ENCODE measurements around the gene HOXA10.

HOXA10 gene

DNA sequence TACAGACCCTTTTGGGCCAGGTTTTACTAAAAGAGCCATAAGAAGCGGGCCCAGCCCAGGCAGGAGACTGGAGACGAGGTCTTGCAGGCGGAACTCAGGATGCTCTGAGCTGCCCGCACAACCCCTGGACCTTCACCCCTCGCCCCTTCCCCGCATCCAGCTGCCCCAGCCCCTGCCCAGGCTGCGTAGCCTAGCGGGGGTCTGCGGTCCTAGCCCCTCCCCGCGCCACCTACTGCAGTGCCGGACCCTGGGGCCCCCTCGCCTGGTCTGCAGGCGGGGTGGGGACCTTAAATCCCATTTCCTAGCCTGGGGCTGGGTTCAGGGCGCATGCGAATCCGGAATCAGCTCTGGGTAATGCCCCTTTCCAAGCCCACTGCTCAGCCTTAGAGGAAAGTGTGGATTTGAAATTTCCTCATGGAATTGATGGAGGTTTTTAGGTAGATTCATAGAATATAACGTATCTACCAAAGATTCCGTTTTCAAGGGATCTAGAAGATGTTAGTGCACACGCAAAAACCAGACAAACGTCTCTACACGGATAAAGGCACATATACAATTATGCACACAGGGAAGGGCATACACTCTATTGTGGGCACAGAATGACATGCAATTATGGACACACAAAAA lies 21.2 kb downstream of the HOXA10 start:
- no peak overlapping the region for H3K4me2 ChIP-seq (ENCODE audit: low read length)
- no peaks in the 10 kb centered on the region for H3K36me3 ChIP-seq (replicated peaks; ENCODE audit: low read depth, low read length)
- H3K9ac ChIP-seq (ENCODE audit: low read length), result no peak overlapping the region
- TF ChIP-seq EZH2phosphoT487 (IDR thresholded peaks at IDR 0.05; ENCODE audit: low read depth), result no peak
- TF ChIP-seq, protein P1, sequence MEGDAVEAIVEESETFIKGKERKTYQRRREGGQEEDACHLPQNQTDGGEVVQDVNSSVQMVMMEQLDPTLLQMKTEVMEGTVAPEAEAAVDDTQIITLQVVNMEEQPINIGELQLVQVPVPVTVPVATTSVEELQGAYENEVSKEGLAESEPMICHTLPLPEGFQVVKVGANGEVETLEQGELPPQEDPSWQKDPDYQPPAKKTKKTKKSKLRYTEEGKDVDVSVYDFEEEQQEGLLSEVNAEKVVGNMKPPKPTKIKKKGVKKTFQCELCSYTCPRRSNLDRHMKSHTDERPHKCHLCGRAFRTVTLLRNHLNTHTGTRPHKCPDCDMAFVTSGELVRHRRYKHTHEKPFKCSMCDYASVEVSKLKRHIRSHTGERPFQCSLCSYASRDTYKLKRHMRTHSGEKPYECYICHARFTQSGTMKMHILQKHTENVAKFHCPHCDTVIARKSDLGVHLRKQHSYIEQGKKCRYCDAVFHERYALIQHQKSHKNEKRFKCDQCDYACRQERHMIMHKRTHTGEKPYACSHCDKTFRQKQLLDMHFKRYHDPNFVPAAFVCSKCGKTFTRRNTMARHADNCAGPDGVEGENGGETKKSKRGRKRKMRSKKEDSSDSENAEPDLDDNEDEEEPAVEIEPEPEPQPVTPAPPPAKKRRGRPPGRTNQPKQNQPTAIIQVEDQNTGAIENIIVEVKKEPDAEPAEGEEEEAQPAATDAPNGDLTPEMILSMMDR (IDR thresholded peaks at IDR 0.05; ENCODE audit: low read depth, low read length), result no peak
- H3K4me3 ChIP-seq (ENCODE audit: low read length), result no peak overlapping the region
- no peaks in the 10 kb centered on the region for H4K20me1 ChIP-seq (ENCODE audit: insufficient read depth, low read length)
- no peaks in the 10 kb centered on the region for H3K27me3 ChIP-seq (ENCODE audit: low read depth, low read length)
- H3K4me1 ChIP-seq (ENCODE audit: low read length), result peaks cover 10% of the 10 kb centered on the region; the same call in 1 of the 2 replicates
- no peak overlapping the region for H2AFZ ChIP-seq (ENCODE audit: low read depth, low read length)
- H3K27ac ChIP-seq (ENCODE audit: low read length), result no peak overlapping the region
- H3K79me2 ChIP-seq (ENCODE audit: low read length), result peaks cover 12% of the 10 kb centered on the region
- H3K9me3 ChIP-seq (ENCODE audit: insufficient read depth, low read length), result no peaks in the 10 kb centered on the region

GRCh38 chr7:27151931-27152815 lies 21.9 kb downstream of the HOXA10 start, which contains the start of gene HOXA3:
Gene HOXA3, minus strand, starts transcription at chr7:27152583. Its CDS starts 41,943 bp downstream, at chr7:27110640.
- Histone ChIP-seq H3K9me3 (ENCODE audit: insufficient read depth, low read length) (no peaks in the 10 kb centered on the region), H3K4me2 (ENCODE audit: low read length) (peak within 1 kb of the TSS; percentile 97), H3K4me1 (ENCODE audit: low read length) (peaks cover 10% of the 10 kb centered on the region; the same call in 1 of the 2 replicates), H4K20me1 (ENCODE audit: insufficient read depth, low read length) (no peaks in the 10 kb centered on the region), H3K36me3 (replicated peaks; ENCODE audit: low read depth, low read length) (no peaks in the 10 kb centered on the region), H2AFZ (ENCODE audit: low read depth, low read length) (peak within 1 kb of the TSS; percentile 89), H3K27ac (ENCODE audit: low read length) (no peak within 1 kb of the TSS), H3K4me3 (ENCODE audit: low read length) (peak within 1 kb of the TSS; percentile 83), H3K27me3 (ENCODE audit: low read depth, low read length) (no peaks in the 10 kb centered on the region), H3K79me2 (ENCODE audit: low read length) (peaks cover 12% of the 10 kb centered on the region), H3K9ac (ENCODE audit: low read length) (peak within 1 kb of the TSS; percentile 68)
- TF ChIP-seq EZH2phosphoT487 (IDR thresholded peaks at IDR 0.05; ENCODE audit: low read depth), result no peak
- TF ChIP-seq, protein P1 (IDR thresholded peaks at IDR 0.05; ENCODE audit: low read depth, low read length), result no peak

DNA sequence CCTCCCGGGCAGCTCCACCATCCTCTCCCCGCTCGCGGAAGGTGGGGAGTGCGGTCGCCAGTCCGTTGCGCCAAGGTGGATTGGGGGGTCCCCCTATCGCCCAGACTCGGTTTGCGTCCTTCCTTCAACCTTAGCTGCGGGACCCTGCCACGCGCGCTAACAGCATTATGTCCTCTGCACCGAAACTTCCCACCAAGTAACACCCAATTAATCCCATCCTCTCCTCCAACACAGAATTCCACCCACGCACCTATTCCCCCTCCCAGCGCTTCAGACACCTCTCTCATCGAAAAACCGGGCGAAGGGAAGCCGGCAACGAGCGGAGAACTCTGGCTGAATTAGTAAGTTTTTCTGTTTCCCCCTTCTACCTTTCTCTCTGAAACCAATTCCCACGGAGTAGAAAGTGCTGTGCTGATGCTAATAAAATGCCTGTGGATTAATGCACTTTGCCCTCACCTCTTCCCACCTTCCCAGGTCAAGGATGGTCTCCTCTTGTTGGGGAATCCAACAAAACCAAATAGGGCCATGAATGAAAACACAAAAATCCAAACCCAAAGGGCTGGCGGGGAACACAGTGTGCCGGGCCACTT lies 22.7 kb downstream of the HOXA10 start:
- Histone ChIP-seq H3K27ac (ENCODE audit: low read length) (no peak overlapping the region), H3K36me3 (replicated peaks; ENCODE audit: low read depth, low read length) (no peaks in the 10 kb centered on the region), H3K79me2 (ENCODE audit: low read length) (peaks cover 12% of the 10 kb centered on the region), H3K27me3 (ENCODE audit: low read depth, low read length) (no peaks in the 10 kb centered on the region), H3K4me2 (ENCODE audit: low read length) (peak overlapping the region; percentile 97), H2AFZ (ENCODE audit: low read depth, low read length) (peak overlapping the region; percentile 89), H3K4me1 (ENCODE audit: low read length) (peaks cover 10% of the 10 kb centered on the region; the same call in 1 of the 2 replicates), H4K20me1 (ENCODE audit: insufficient read depth, low read length) (no peaks in the 10 kb centered on the region), H3K9me3 (ENCODE audit: insufficient read depth, low read length) (no peaks in the 10 kb centered on the region), H3K9ac (ENCODE audit: low read length) (peak overlapping the region; percentile 68), H3K4me3 (ENCODE audit: low read length) (peak overlapping the region; percentile 83)
- TF ChIP-seq EZH2phosphoT487 (IDR thresholded peaks at IDR 0.05; ENCODE audit: low read depth), result no peak
- TF ChIP-seq, protein P1 (IDR thresholded peaks at IDR 0.05; ENCODE audit: low read depth, low read length), result no peak
